AG09309 (cell line): Measurements from ENCODE around the gene PRRX2.

Source experiments
- DNase-seq: peaks from one replicate; pipeline ENCODE4 v3.0.0-alpha.2; 2010; ENCODE audit warnings: low read depth
- H3K4me3 ChIP-seq: 2 replicates; pipeline ENCODE4 v1.5.1; 2011; ENCODE audit warnings: mild to moderate bottlenecking, low read depth, low read length, moderate library complexity; ENCODE audit not compliant: control insufficient read depth
- CTCF ChIP-seq: IDR thresholded peaks from 2 replicates; pipeline ENCODE4 v1.5.1; 2011; ENCODE audit warnings: mild to moderate bottlenecking, low read depth, low read length, inconsistent platforms; ENCODE audit not compliant: insufficient read depth, control insufficient read depth; ENCODE audit errors: missing control alignments

PRRX2 gene

DNA sequence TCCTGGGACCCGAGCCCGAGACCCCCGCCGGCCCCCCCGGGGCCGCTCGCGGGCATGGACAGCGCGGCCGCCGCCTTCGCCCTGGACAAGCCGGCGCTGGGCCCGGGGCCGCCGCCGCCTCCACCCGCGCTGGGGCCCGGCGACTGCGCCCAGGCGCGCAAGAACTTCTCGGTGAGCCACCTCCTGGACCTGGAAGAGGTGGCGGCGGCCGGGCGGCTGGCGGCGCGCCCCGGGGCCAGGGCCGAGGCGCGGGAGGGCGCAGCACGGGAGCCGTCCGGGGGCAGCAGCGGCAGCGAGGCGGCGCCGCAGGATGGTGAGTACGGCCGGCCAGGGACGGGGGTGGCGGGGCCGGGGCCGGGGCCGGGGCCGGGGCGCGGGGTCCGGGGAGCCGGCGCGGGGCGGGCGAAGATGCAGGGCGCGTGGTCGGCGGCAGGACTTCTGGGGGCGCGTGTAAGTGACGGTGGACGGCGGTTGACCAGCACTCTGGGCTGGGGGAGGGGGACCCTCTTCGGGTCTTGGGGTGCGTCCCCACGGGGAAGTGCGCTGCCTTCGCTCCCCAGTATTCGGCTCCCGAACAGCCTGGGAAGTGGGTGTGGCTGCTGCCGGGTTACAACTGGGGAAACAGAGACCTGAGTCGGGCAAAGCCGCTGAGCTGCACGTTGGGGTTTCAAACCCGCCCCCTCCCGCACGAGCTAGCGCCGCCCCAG lies 520 bp downstream of the PRRX2 start:
- no peak for TF ChIP-seq CTCF
- DNase-seq, result no peak
- peak overlapping the region; percentile 47 for H3K4me3 ChIP-seq

GRCh38 chr9:129666575-129666974 lies 1.1 kb downstream of the PRRX2 start:
- no peak for DNase-seq
- peak overlapping the region; percentile 47 for H3K4me3 ChIP-seq
- no peak for TF ChIP-seq CTCF

- TF ChIP-seq CTCF, result no peak
- no peak for DNase-seq
- peak overlapping the region; percentile 47 for H3K4me3 ChIP-seq
These were observed 1.9 kb downstream of the PRRX2 start for GRCh38 chr9:129667378-129667777.

GRCh38 chr9:129667850-129668249 lies 2.4 kb downstream of the PRRX2 start:
- no peak for DNase-seq
- H3K4me3 ChIP-seq, result peak overlapping the region; percentile 47
- peak; percentile 10 for TF ChIP-seq CTCF

DNA sequence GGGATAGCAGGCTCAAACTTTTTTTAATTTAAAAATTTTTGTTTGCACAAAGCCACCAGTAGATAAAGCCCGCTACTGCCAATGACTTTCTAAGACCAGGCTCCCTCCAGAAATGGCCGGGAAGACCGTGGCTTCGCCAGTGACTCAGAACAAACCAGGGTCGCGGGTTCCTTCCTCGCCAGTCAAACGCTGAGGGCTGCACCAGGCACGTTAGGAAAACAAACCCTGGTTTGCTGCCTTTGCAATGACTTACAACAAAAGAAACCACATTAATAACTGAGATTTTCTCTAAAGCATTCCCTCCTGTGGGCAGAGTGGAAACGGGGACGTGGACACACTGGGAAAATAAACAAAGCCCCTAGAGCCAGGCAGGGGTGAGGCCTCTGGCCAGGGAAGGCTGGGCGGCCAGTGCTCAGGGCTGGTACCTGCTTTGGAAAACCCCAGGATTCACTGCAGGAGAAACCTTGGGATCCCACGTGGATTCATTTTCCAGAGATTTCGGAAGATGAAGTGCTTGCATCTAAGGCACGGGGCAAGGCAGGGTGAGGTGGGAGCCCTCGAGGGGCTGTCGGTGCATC lies 3.8 kb downstream of the PRRX2 start:
- no peak for TF ChIP-seq CTCF
- H3K4me3 ChIP-seq, result no peak overlapping the region; the same call in 1 of the 2 replicates
- DNase-seq, result peak; percentile 75

DNA sequence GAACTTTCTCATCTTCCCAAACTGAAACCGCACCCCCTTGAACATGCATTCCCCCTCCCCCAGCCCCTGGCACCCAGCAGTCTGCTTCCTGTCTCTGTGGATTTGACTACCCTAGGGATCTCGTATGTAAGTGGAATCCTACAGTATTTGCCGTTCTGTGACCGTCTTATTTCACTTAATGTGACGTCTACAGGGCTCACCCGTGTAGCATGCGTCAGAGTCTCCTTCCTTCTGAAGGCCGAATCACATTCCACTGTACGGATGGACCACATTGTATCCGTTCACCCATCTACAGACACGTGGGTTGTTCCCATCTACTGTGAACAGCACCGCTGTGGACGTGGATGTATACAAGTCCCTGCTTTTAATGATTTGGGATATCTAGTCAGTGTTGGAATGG lies 4.5 kb downstream of the PRRX2 start:
- H3K4me3 ChIP-seq, result no peak overlapping the region
- TF ChIP-seq CTCF, result no peak

More for the DNA sequence above, 4.5 kb downstream of the PRRX2 start:
- no peak for DNase-seq
